Trophoblast cell (in vitro differentiated cells and primary cell): ENCODE results near the gene MYL3.

Experiments used
- DNase-seq, 2 donors: peaks; one replicate each; pipeline ENCODE4 v3.0.0-alpha.2; 2016
- H2AFZ ChIP-seq: 2 replicates; pipeline ENCODE4 v1.6.1; 2013; ENCODE audit warnings: low read length, moderate library complexity, mild to moderate bottlenecking; ENCODE audit not compliant: insufficient read depth, poor library complexity
- H2AK5ac ChIP-seq: 2 replicates; pipeline ENCODE4 v1.6.1; 2013; ENCODE audit warnings: mild to moderate bottlenecking, low read length
- H2BK120ac ChIP-seq: 2 replicates; pipeline ENCODE4 v1.6.1; 2013; ENCODE audit warnings: low read length, mild to moderate bottlenecking, moderate library complexity; ENCODE audit not compliant: insufficient read depth, poor library complexity
- H2BK12ac ChIP-seq: 2 replicates; pipeline ENCODE4 v1.6.1; 2013; ENCODE audit warnings: mild to moderate bottlenecking, low read length, moderate library complexity
- H2BK5ac ChIP-seq: 2 replicates; pipeline ENCODE4 v1.6.1; 2013; ENCODE audit warnings: low read length, low read depth, moderate library complexity, mild to moderate bottlenecking; ENCODE audit not compliant: poor library complexity
- H3K14ac ChIP-seq: 2 replicates; pipeline ENCODE4 v1.6.1; 2013; ENCODE audit warnings: mild to moderate bottlenecking, low read length
- H3K18ac ChIP-seq: 2 replicates; pipeline ENCODE4 v1.6.1; 2013; ENCODE audit warnings: mild to moderate bottlenecking, low read length
- H3K23ac ChIP-seq: 2 replicates; pipeline ENCODE4 v1.6.1; 2013; ENCODE audit warnings: low read length
- H3K27ac ChIP-seq: 2 replicates; pipeline ENCODE4 v1.5.1; 2013; ENCODE audit warnings: low read depth, mild to moderate bottlenecking, inconsistent platforms, low read length, moderate library complexity
- H3K27me3 ChIP-seq: 2 replicates; pipeline ENCODE4 v1.6.1; 2013; ENCODE audit warnings: inconsistent platforms, mild to moderate bottlenecking, low read length, moderate library complexity; ENCODE audit not compliant: insufficient read depth
- H3K36me3 ChIP-seq, 2 experiments: 1 replicate in 1 of 2; 2 replicates in 1 of 2; pipeline ENCODE4 v1.6.1; 2013; ENCODE audit warnings: low read length in 2 of 2, mild to moderate bottlenecking in 2 of 2, moderate library complexity in 1 of 2; ENCODE audit not compliant: insufficient read depth in 2 of 2, control insufficient read depth in 1 of 2
- H3K4ac ChIP-seq: 2 replicates; pipeline ENCODE4 v1.6.1; 2013; ENCODE audit warnings: low read depth, mild to moderate bottlenecking, low read length, moderate library complexity
- H3K4me1 ChIP-seq, 2 experiments: 1 replicate in 1 of 2; 2 replicates in 1 of 2; pipeline ENCODE4 v1.6.1; 2013; ENCODE audit warnings: low read length in 2 of 2, mild to moderate bottlenecking in 2 of 2, moderate library complexity in 1 of 2; ENCODE audit not compliant: insufficient read depth in 2 of 2, control insufficient read depth in 1 of 2
- H3K4me2 ChIP-seq: 2 replicates; pipeline ENCODE4 v1.6.1; 2013; ENCODE audit warnings: inconsistent platforms, mild to moderate bottlenecking, low read length, moderate library complexity
- H3K4me3 ChIP-seq: 2 replicates; pipeline ENCODE4 v1.5.1; 2013; ENCODE audit warnings: mild to moderate bottlenecking, low read depth, low read length, inconsistent platforms
- H3K79me1 ChIP-seq: one replicate; pipeline ENCODE4 v1.6.1; 2013; ENCODE audit warnings: low read length
- H3K79me2 ChIP-seq: 2 replicates; pipeline ENCODE4 v1.6.1; 2013; ENCODE audit warnings: low read length, mild to moderate bottlenecking; ENCODE audit not compliant: control insufficient read depth, insufficient read depth, poor library complexity
- H3K9ac ChIP-seq: 2 replicates; pipeline ENCODE4 v1.6.1; 2013; ENCODE audit warnings: mild to moderate bottlenecking, low read length
- H3K9me3 ChIP-seq: 2 replicates; pipeline ENCODE4 v1.6.1; 2013; ENCODE audit warnings: low read depth, mild to moderate bottlenecking, control low read depth, inconsistent platforms, low read length; ENCODE audit not compliant: insufficient read depth
- H4K12ac ChIP-seq: 2 replicates; pipeline ENCODE4 v1.6.1; 2013; ENCODE audit warnings: low read depth, mild to moderate bottlenecking, low read length, moderate library complexity
- H4K8ac ChIP-seq: 2 replicates; pipeline ENCODE4 v1.6.1; 2013; ENCODE audit warnings: low read depth, mild to moderate bottlenecking, low read length, moderate library complexity
- H4K91ac ChIP-seq: one replicate; pipeline ENCODE4 v1.6.1; 2013; ENCODE audit warnings: low read depth, mild to moderate bottlenecking, low read length, moderate library complexity
- WGBS: extraction: QIAGEN DNeasy Blood & Tissue Kit; methylation state at CpG from one replicate; pipeline ENCODE4 v1.1.7; 2013; ENCODE audit warnings: missing lambda C conversion rate; ENCODE audit not compliant: insufficient read length, insufficient coverage; ENCODE audit errors: extremely low coverage; 5-methylcytosine and 5-hydroxymethylcytosine counted together

Gene MYL3

GRCh38 chr3:46907271-46907670, 44.0 kb upstream of the MYL3 start:
- H3K23ac ChIP-seq: no peak overlapping the region
- H2AK5ac ChIP-seq: no peak overlapping the region
- H4K8ac ChIP-seq: no peak overlapping the region
- no peaks in the 10 kb centered on the region for H3K79me1 ChIP-seq
- H3K9ac ChIP-seq: no peak overlapping the region
- no peak overlapping the region for H3K4me2 ChIP-seq
- no peak overlapping the region for H3K4me3 ChIP-seq
- no peak overlapping the region for H3K27ac ChIP-seq
- no peaks in the 10 kb centered on the region for H3K36me3 ChIP-seq
- no peaks in the 10 kb centered on the region for H3K27me3 ChIP-seq
- H2BK5ac ChIP-seq: no peak overlapping the region
- no peaks in the 10 kb centered on the region for H3K79me2 ChIP-seq
- H2BK12ac ChIP-seq: no peak overlapping the region
- WGBS: no CpG with 5 or more reads among the region's 12 CpGs
- H3K4me1 ChIP-seq: peaks cover 3% of the 10 kb centered on the region in 2 experiments
- peaks cover 2% of the 10 kb centered on the region for H3K9me3 ChIP-seq
- no peak overlapping the region for H2BK120ac ChIP-seq
- no peak overlapping the region for H2AFZ ChIP-seq
- no peak overlapping the region for H3K18ac ChIP-seq
- H3K4ac ChIP-seq: no peak overlapping the region
- H3K14ac ChIP-seq: no peak overlapping the region
- H4K91ac ChIP-seq: no peak overlapping the region
- no peak for DNase-seq
- no peak overlapping the region for H4K12ac ChIP-seq

GRCh38 chr3:46906471-46907058, 43.3 kb upstream of the MYL3 start:
- Histone ChIP-seq H3K4me3 (no peak overlapping the region), H3K4me1 (peaks cover 3% of the 10 kb centered on the region in 2 experiments), H3K14ac (no peak overlapping the region), H3K18ac (no peak overlapping the region), H2BK12ac (no peak overlapping the region), H2BK120ac (no peak overlapping the region), H2AFZ (no peak overlapping the region), H3K27me3 (no peaks in the 10 kb centered on the region), H3K4ac (no peak overlapping the region), H4K91ac (no peak overlapping the region), H3K36me3 (no peaks in the 10 kb centered on the region), H3K9ac (no peak overlapping the region), H3K9me3 (peaks cover 2% of the 10 kb centered on the region), H3K27ac (no peak overlapping the region), H4K12ac (no peak overlapping the region), H3K4me2 (no peak overlapping the region), H3K79me1 (no peaks in the 10 kb centered on the region), H2AK5ac (no peak overlapping the region), H3K79me2 (no peaks in the 10 kb centered on the region), H2BK5ac (no peak overlapping the region), H4K8ac (no peak overlapping the region), H3K23ac (no peak overlapping the region)
- no CpG with 5 or more reads among the region's 4 CpGs for WGBS
- peak in 1 of 2 donors; percentile 29 for DNase-seq

GRCh38 chr3:46905661-46906451, 42.6 kb upstream of the MYL3 start:
- Histone ChIP-seq H3K79me2 (no peaks in the 10 kb centered on the region), H3K9me3 (peaks cover 2% of the 10 kb centered on the region), H3K23ac (no peak overlapping the region), H3K27me3 (no peaks in the 10 kb centered on the region), H3K14ac (no peak overlapping the region), H3K4ac (no peak overlapping the region), H3K4me3 (no peak overlapping the region), H3K4me1 (peaks cover 3% of the 10 kb centered on the region in 2 experiments), H3K79me1 (no peaks in the 10 kb centered on the region), H2BK5ac (no peak overlapping the region), H2AFZ (no peak overlapping the region), H2AK5ac (no peak overlapping the region), H3K18ac (no peak overlapping the region), H4K8ac (no peak overlapping the region), H3K9ac (no peak overlapping the region), H2BK120ac (no peak overlapping the region), H2BK12ac (no peak overlapping the region), H3K27ac (no peak overlapping the region), H3K4me2 (no peak overlapping the region), H4K91ac (no peak overlapping the region), H4K12ac (no peak overlapping the region), H3K36me3 (no peaks in the 10 kb centered on the region)
- no peak for DNase-seq
- WGBS: no CpG with 5 or more reads among the region's 11 CpGs

GRCh38 chr3:46905213-46905560, 41.9 kb upstream of the MYL3 start:
- WGBS: no CpG with 5 or more reads among the region's 3 CpGs
- peaks cover 3% of the 10 kb centered on the region in 2 experiments for H3K4me1 ChIP-seq
- H3K27me3 ChIP-seq: no peaks in the 10 kb centered on the region
- no peak overlapping the region for H3K4me2 ChIP-seq
- no peak overlapping the region for H2BK5ac ChIP-seq
- no peak overlapping the region for H4K12ac ChIP-seq
- H3K79me2 ChIP-seq: no peaks in the 10 kb centered on the region
- H4K8ac ChIP-seq: no peak overlapping the region
- no peak overlapping the region for H3K23ac ChIP-seq
- H3K18ac ChIP-seq: no peak overlapping the region
- H3K9me3 ChIP-seq: peaks cover 2% of the 10 kb centered on the region
- H3K79me1 ChIP-seq: no peaks in the 10 kb centered on the region
- no peak overlapping the region for H3K4me3 ChIP-seq
- no peak overlapping the region for H3K27ac ChIP-seq
- H3K4ac ChIP-seq: no peak overlapping the region
- no peak for DNase-seq
- no peaks in the 10 kb centered on the region for H3K36me3 ChIP-seq
- no peak overlapping the region for H3K9ac ChIP-seq
- H4K91ac ChIP-seq: no peak overlapping the region
- H2AK5ac ChIP-seq: no peak overlapping the region
- no peak overlapping the region for H2BK120ac ChIP-seq
- H2BK12ac ChIP-seq: no peak overlapping the region
- H3K14ac ChIP-seq: no peak overlapping the region
- no peak overlapping the region for H2AFZ ChIP-seq
